Neural crest cell (in vitro differentiated cells): ENCODE data around the gene MARCHF6. TPM values are rescaled to one million over a fixed set of nuclear protein-coding genes. Genes with fewer than 3 reads are reported as not detected.
"Not testable (repeated sequence)": the region's sequence is repeated elsewhere in the genome, so short reads cannot be mapped to it uniquely, and the experiment has no call there.

Source experiments
- DNase-seq: peaks from one replicate; pipeline ENCODE4 v3.0.0; 2021; ENCODE audit warnings: low read depth, mixed read lengths, low spot score
- H3K27ac Mint-ChIP-seq: one replicate; pipeline ENCODE4 v1.8.0; 2021; ENCODE audit warnings: mild to moderate bottlenecking, mixed read lengths; ENCODE audit not compliant: unreplicated experiment
- H3K27me3 Mint-ChIP-seq: 2 replicates; pipeline ENCODE4 v1.8.0; 2021; ENCODE audit warnings: low read depth, mild to moderate bottlenecking, mixed read lengths
- H3K36me3 Mint-ChIP-seq: 2 replicates; pipeline ENCODE4 v1.8.0; 2021; ENCODE audit warnings: low read depth, mild to moderate bottlenecking, mixed read lengths
- H3K4me1 Mint-ChIP-seq: 2 replicates; pipeline ENCODE4 v1.8.0; 2021; ENCODE audit warnings: mixed read lengths
- H3K4me3 Mint-ChIP-seq: one replicate; pipeline ENCODE4 v1.8.0; 2021; ENCODE audit warnings: mild to moderate bottlenecking, mixed read lengths
- H3K9me3 Mint-ChIP-seq: 2 replicates; pipeline ENCODE4 v1.8.0; 2021; ENCODE audit warnings: mixed read lengths
- total RNA-seq: library from RNA; stranded (reverse); gene quantifications from 2 replicates; pipeline ENCODE4 v1.2.1, GENCODE V29; 2021
- TF ChIP-seq, protein P1 (sequence below): fragments of 200-600 bp; sonication (generic); conservative IDR thresholded peaks from 2 replicates; pipeline ENCODE4 v1.5.0; 2021; ENCODE audit warnings: antibody characterized with exemption, mild to moderate bottlenecking

MARCHF6 gene
- total RNA-seq, 1 donor from 2014 or later = 202 TPM

DNA sequence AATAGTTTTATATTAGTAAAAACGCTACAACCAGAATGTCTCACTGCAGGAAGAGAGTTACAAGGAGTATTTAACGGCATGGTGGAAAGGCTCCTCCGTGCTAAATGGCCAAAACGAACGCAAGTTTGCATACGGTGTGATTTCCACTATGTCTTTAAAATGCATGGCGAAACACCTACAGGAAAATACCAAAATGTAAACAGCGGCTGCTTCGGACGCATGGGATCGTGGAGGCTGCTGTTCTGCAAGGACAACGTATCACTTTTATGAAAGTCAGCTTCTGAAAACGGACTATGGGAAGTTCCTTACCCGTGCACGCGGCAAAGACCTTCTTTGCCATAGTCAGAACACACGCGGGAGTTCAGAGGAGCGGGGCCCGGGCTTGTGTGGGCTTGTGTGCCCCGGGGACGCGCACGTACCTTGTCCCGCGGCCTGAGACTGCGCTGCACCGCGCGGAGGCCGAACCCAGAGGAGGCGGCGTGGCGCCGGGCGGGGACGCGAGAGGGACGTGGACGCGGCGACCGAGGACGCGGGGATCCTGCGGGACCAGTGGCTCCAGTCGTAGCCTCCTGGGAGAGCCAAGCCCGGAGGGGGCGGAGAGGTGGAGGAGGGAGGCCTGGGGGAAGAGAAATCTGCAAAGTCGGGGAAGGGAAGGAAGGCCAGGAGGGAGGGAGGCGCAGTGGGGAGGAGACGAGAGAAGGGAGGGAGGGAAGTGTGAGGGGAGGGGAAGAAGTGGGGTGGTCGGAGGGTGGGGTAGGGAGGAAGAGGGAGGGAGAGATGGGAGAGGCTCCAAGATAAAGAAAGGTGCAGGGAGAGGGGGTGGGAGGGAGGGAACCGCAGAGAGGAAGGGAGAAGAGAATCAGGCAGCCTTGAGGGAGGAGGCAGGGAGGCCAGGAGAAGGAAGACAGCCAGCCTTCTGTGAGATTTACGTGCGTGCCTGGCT is 46.0 kb upstream of the MARCHF6 start, which contains the start of gene CMBL:
CMBL (minus strand) TSS at position 697 of the 943 bp plus-strand sequence. CDS start 17,140 bp downstream, outside the sequence.
- H3K27ac Mint-ChIP-seq = peak within 1 kb of the TSS; percentile 64
- H3K9me3 Mint-ChIP-seq = no peaks in the 10 kb centered on the region
- no peaks in the 10 kb centered on the region for H3K36me3 Mint-ChIP-seq
- H3K27me3 Mint-ChIP-seq = no peaks in the 10 kb centered on the region
- peak; percentile 39 for DNase-seq
- H3K4me1 Mint-ChIP-seq = peaks cover 20% of the 10 kb centered on the region
- peak within 1 kb of the TSS; percentile 89 for H3K4me3 Mint-ChIP-seq
- TF ChIP-seq, protein P1, sequence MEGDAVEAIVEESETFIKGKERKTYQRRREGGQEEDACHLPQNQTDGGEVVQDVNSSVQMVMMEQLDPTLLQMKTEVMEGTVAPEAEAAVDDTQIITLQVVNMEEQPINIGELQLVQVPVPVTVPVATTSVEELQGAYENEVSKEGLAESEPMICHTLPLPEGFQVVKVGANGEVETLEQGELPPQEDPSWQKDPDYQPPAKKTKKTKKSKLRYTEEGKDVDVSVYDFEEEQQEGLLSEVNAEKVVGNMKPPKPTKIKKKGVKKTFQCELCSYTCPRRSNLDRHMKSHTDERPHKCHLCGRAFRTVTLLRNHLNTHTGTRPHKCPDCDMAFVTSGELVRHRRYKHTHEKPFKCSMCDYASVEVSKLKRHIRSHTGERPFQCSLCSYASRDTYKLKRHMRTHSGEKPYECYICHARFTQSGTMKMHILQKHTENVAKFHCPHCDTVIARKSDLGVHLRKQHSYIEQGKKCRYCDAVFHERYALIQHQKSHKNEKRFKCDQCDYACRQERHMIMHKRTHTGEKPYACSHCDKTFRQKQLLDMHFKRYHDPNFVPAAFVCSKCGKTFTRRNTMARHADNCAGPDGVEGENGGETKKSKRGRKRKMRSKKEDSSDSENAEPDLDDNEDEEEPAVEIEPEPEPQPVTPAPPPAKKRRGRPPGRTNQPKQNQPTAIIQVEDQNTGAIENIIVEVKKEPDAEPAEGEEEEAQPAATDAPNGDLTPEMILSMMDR = no peak

DNA sequence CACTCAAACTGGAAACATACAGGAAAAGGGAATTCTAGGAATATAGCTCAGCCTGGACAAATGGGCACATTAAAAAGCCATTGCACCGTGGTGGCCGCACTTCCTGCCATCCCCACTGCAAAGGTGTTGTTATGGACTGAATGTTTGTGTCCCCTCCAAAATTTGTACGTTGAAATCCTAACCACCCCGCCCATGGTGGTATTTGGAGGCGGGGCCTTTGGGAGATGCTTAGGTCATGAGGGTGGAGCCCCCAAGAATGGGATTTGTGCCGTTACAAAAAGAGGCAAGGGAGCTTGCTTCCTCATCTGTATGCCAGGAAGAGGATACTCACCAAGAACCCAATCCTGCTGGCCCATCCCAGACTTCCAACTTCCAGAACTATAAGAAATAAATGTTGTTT is 44.7 kb upstream of the MARCHF6 start:
- no peak for DNase-seq
- no peaks in the 10 kb centered on the region for H3K36me3 Mint-ChIP-seq
- H3K4me1 Mint-ChIP-seq = peaks cover 20% of the 10 kb centered on the region
- TF ChIP-seq, protein P1 = no peak
- H3K27ac Mint-ChIP-seq = no peak overlapping the region
- no peaks in the 10 kb centered on the region for H3K9me3 Mint-ChIP-seq
- peak overlapping the region; percentile 79 for H3K4me3 Mint-ChIP-seq
- no peaks in the 10 kb centered on the region for H3K27me3 Mint-ChIP-seq

DNA sequence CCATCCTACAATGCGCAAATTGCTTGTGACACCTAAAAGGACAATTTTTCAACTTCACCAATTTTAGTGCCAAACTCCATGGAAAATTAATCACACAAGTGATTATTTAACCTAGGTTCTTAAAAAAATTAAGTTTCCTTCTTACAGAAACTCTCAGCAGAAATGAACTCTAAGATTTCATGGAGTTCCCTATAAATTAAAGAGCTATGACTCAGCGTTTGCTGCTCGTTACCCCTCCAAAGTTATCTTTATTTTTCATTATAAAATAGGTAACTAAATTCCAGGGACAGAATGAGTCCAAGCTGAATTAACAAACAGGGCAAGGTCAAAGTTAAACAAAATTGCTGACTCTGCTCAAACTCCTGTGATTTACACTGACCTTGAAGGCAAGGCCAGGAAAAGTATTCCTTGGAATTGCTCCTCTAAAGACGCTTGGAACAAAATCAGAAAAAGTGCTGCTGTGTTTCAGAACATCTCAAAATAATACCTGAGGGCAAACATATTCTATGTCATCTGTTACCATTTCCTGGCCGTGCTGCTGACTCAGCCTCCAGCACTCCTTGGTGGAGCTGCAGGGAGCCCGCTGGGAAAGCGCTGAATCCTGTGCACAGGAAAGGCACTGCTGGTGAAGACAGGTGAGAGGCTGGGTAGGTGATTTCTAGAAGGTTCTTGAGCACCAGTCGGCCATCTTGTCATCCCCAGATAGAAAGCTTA is 43.3 kb upstream of the MARCHF6 start:
- H3K9me3 Mint-ChIP-seq = no peaks in the 10 kb centered on the region
- H3K27me3 Mint-ChIP-seq = no peaks in the 10 kb centered on the region
- TF ChIP-seq, protein P1 = no peak
- peaks cover 16% of the 10 kb centered on the region for H3K4me1 Mint-ChIP-seq
- no peaks in the 10 kb centered on the region for H3K36me3 Mint-ChIP-seq
- H3K4me3 Mint-ChIP-seq = no peak overlapping the region
- no peak for DNase-seq
- H3K27ac Mint-ChIP-seq = no peak overlapping the region

DNA sequence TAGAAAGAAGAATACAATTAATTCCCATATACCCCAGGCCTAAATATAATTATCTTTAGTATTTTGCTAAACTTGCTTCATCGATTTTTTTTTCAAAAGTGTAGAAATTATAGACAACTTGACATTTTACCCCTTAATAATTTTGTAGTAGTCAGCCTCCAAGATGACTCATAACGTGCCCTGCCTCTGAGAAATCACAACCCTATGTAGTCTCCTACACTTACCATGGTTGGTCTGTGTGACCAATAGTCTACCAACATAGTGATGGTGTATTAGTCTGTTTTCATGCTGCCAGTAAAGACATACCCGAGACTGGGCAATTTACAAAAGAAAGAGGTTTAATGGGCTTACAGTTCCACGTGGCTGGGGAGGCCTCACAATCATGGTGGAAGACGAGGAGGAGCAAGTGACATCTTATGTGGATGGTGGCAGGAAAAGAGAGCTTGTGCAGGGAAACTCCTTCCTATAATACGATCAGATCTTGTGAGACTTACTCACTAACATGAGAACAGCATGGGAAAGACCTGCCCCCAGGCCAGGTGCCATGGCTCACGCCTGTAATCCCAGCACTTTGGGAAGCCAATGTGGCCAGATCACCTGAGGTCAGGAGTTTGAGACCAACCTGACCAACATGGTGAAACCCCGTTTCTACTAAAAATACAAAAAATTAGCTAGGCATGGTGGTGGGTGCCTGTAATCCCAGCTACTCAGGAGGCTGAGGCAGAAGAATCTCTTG is 42.5 kb upstream of the MARCHF6 start:
- H3K4me3 Mint-ChIP-seq, H3K36me3 Mint-ChIP-seq, H3K9me3 Mint-ChIP-seq, DNase-seq, H3K27me3 Mint-ChIP-seq, H3K27ac Mint-ChIP-seq: not testable (repeated sequence)
- H3K4me1 Mint-ChIP-seq = peaks cover 15% of the 10 kb centered on the region

DNA sequence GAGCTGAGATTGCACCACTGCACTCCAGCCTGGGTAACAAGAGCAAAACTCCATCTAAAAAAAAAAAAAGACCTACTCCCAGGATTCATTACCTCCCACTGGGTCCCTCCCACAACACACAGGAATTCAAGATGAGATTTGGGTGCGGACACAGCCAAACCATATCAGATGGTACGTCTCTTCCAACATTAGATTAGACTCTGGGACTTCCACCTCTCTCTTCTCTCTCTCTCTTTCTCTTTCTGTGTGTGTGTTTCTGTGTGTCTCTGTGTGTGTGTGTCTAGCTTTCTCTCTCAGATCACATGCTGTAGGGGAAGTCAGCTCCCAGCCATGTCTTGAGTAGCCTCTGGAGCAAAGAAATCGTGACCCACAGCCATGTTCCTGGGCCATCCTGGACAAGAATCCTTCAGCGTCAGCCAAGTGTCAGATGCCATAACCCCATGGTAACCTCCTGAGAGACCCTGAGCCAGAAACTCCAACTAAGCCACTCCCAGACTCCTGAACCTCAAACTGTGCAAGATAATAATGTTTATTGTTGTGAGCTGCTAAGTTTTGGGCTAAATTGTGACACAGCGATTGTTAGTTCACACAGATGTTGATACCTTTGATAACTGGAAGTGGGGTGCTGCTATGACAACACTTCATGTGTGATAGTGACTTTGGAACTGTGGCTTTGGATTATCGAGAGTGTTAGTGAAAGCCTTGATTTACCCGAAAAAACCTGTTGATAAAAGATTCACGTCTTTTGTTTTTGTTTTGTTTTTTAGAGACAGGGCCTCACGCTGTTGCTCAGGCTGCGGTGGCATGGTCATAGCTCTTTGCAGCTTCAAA is 41.7 kb upstream of the MARCHF6 start:
- Mint-ChIP-seq H3K27me3 (no peaks in the 10 kb centered on the region), H3K9me3 (no peaks in the 10 kb centered on the region), H3K4me3 (no peak overlapping the region), H3K4me1 (peaks cover 7% of the 10 kb centered on the region), H3K27ac (no peak overlapping the region), H3K36me3 (no peaks in the 10 kb centered on the region)
- DNase-seq = no peak
- TF ChIP-seq, protein P1 = no peak
